ENCODE data around the gene BRD2.

BRD2 gene

GRCh38 chr6:32995448-32995847, 27.1 kb downstream of the BRD2 start:
- H3K9me3 ChIP-seq = no peaks in the 10 kb centered on the region
- no peak overlapping the region for H3K4me3 ChIP-seq (ENCODE audit: low read depth, low read length)
- H3K4me1 ChIP-seq = no peaks in the 10 kb centered on the region
- no peak for DNase-seq
- H3K36me3 ChIP-seq = no peaks in the 10 kb centered on the region
- TF ChIP-seq, protein P1, sequence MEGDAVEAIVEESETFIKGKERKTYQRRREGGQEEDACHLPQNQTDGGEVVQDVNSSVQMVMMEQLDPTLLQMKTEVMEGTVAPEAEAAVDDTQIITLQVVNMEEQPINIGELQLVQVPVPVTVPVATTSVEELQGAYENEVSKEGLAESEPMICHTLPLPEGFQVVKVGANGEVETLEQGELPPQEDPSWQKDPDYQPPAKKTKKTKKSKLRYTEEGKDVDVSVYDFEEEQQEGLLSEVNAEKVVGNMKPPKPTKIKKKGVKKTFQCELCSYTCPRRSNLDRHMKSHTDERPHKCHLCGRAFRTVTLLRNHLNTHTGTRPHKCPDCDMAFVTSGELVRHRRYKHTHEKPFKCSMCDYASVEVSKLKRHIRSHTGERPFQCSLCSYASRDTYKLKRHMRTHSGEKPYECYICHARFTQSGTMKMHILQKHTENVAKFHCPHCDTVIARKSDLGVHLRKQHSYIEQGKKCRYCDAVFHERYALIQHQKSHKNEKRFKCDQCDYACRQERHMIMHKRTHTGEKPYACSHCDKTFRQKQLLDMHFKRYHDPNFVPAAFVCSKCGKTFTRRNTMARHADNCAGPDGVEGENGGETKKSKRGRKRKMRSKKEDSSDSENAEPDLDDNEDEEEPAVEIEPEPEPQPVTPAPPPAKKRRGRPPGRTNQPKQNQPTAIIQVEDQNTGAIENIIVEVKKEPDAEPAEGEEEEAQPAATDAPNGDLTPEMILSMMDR (IDR thresholded peaks at IDR 0.05; ENCODE audit: low read depth, low read length) = no peak
- H3K27me3 ChIP-seq = peaks cover 16% of the 10 kb centered on the region

GRCh38 chr6:33000055-33000454, 31.7 kb downstream of the BRD2 start:
- peaks cover 43% of the 10 kb centered on the region for H3K27me3 ChIP-seq
- H3K4me1 ChIP-seq = no peaks in the 10 kb centered on the region
- H3K36me3 ChIP-seq = no peaks in the 10 kb centered on the region
- no peak for DNase-seq
- H3K9me3 ChIP-seq = no peaks in the 10 kb centered on the region
- TF ChIP-seq, protein P1 (IDR thresholded peaks at IDR 0.05; ENCODE audit: low read depth, low read length) = 0 out of 2 replicates have a peak, but pooled peaks have one; percentile 17
- no peak overlapping the region for H3K4me3 ChIP-seq (ENCODE audit: low read depth, low read length)

GRCh38 chr6:33001685-33002084, 33.3 kb downstream of the BRD2 start:
- peaks cover 40% of the 10 kb centered on the region for H3K27me3 ChIP-seq
- TF ChIP-seq, protein P1 (IDR thresholded peaks at IDR 0.05; ENCODE audit: low read depth, low read length) = no peak
- no peak overlapping the region for H3K4me3 ChIP-seq (ENCODE audit: low read depth, low read length)
- H3K9me3 ChIP-seq = no peaks in the 10 kb centered on the region
- H3K36me3 ChIP-seq = no peaks in the 10 kb centered on the region
- DNase-seq = no peak
- H3K4me1 ChIP-seq = no peaks in the 10 kb centered on the region

DNA sequence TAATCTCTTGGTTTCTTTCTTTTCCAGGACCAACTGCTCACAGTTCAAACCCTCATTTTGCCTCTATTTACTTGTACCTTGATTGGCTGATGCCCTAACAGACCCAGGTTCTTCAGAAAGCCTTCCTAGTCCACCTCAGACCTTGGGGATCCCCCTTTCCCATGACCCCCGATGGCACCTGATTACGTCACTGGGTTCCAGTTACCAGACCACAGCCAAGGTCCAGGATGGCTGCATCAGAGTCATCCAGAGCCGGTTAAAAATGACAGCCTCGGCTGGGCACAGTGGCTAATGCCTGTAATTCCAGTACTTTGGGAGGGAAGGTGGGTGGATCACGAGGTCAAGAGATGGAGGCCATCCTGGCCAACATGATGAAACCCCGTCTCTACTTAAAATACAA, 36.5 kb downstream of the BRD2 start:
- Histone ChIP-seq H3K36me3 (no peaks in the 10 kb centered on the region), H3K9me3 (no peaks in the 10 kb centered on the region), H3K4me1 (no peaks in the 10 kb centered on the region), H3K4me3 (ENCODE audit: low read depth, low read length) (no peak overlapping the region), H3K27me3 (peaks cover 29% of the 10 kb centered on the region)
- no peak for DNase-seq
- TF ChIP-seq, protein P1 (IDR thresholded peaks at IDR 0.05; ENCODE audit: low read depth, low read length) = no peak

DNA sequence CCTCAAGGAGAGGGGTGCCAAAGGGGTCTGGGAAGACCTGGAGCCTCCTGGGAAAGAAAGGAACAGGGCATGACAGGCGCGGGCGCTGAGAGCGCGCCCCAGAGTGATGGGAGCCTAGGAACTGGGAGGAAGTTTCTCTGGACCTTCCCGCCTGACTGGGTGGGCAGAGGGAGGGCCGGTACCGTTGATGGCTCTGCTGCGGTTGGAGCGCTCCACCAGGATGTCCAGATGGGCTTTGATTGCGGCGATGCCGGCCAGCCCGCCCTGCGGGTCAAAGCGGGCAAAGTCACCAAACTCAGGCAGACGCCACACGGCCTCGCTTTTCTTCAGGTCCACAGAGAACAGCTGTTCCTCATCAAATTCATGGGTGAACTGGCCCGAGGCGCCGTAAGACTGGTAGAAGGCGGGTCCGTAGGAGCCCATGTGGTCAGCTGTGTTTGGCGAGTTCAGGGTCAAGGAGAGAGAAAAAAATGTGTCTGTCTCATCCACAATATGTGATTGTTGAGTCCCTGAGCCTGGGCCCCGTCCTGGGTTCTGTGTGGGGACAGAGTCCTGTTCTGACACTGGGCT, 39.5 kb downstream of the BRD2 start:
- no peak overlapping the region for H3K4me3 ChIP-seq (ENCODE audit: low read depth, low read length)
- no peaks in the 10 kb centered on the region for H3K36me3 ChIP-seq
- DNase-seq = no peak
- no peaks in the 10 kb centered on the region for H3K4me1 ChIP-seq
- H3K9me3 ChIP-seq = no peaks in the 10 kb centered on the region
- H3K27me3 ChIP-seq = peaks cover 28% of the 10 kb centered on the region
- TF ChIP-seq, protein P1 (IDR thresholded peaks at IDR 0.05; ENCODE audit: low read depth, low read length) = no peak

- TF ChIP-seq, protein P1 (IDR thresholded peaks at IDR 0.05; ENCODE audit: low read depth, low read length) = no peak
- Histone ChIP-seq H3K4me1 (no peaks in the 10 kb centered on the region), H3K4me3 (ENCODE audit: low read depth, low read length) (no peak within 1 kb of the TSS), H3K9me3 (no peaks in the 10 kb centered on the region), H3K27me3 (peaks cover 30% of the 10 kb centered on the region), H3K36me3 (no peaks in the 10 kb centered on the region)
- no peak for DNase-seq
Observed at GRCh38 chr6:33008944-33009861, 40.8 kb downstream of the BRD2 start, which contains the start of gene HLA-DOA. TSS of gene HLA-DOA (minus strand) at chr6:33009591.

All from BE2C (cell line).